Smooth muscle cell (in vitro differentiated cells): Measurements from ENCODE around the gene FOSB. TPM values are rescaled to one million over a fixed set of nuclear protein-coding genes. Genes with fewer than 3 reads are reported as not detected.

Source experiments
- DNase-seq: peaks from one replicate; lab custom pipeline; 2025; ENCODE audit not compliant: unreplicated experiment; lab: John Stamatoyannopoulos, UW
- H2AFZ ChIP-seq: fragments of 200-600 bp; sonication (generic); 2 replicates; pipeline ENCODE4 v1.6.0; 2016; ENCODE audit warnings: antibody characterized with exemption, low read depth, mild to moderate bottlenecking
- H3F3A ChIP-seq: fragments of 200-600 bp; sonication (generic); 2 replicates; pipeline ENCODE4 v1.6.0; 2017; ENCODE audit warnings: antibody characterized with exemption, low read depth
- H3K27ac ChIP-seq: fragments of 200-600 bp; sonication (generic); 2 replicates; pipeline ENCODE4 v1.5.1; 2016; ENCODE audit warnings: low read depth, mild to moderate bottlenecking
- H3K27me3 ChIP-seq: fragments of 200-600 bp; sonication (generic); 2 replicates; pipeline ENCODE4 v1.6.1; 2016; ENCODE audit warnings: low read depth, mild to moderate bottlenecking
- H3K36me3 ChIP-seq: fragments of 200-600 bp; sonication (generic); 2 replicates; pipeline ENCODE4 v1.5.1; 2016; ENCODE audit warnings: low read depth
- H3K4me1 ChIP-seq: fragments of 200-600 bp; sonication (generic); 2 replicates; pipeline ENCODE4 v1.5.1; 2016; ENCODE audit warnings: low read depth
- H3K4me2 ChIP-seq: fragments of 200-600 bp; sonication (generic); 2 replicates; pipeline ENCODE4 v1.6.0; 2016; ENCODE audit warnings: mild to moderate bottlenecking
- H3K4me3 ChIP-seq: fragments of 200-600 bp; sonication (generic); 2 replicates; pipeline ENCODE4 v1.5.1; 2016; ENCODE audit warnings: mild to moderate bottlenecking
- H3K79me2 ChIP-seq: fragments of 200-600 bp; sonication (generic); 2 replicates; pipeline ENCODE4 v1.6.0; 2016; ENCODE audit warnings: low read depth, mild to moderate bottlenecking
- H3K9ac ChIP-seq: fragments of 200-600 bp; sonication (generic); 2 replicates; pipeline ENCODE4 v1.6.0; 2016; ENCODE audit warnings: low read depth
- H3K9me3 ChIP-seq: fragments of 200-600 bp; sonication (generic); replicated peaks from 2 replicates; pipeline ENCODE4 v1.5.1; 2016; ENCODE audit warnings: low read depth
- H4K20me1 ChIP-seq: fragments of 200-600 bp; sonication (generic); 2 replicates; pipeline ENCODE4 v1.6.0; 2016; ENCODE audit warnings: low read depth
- WGBS: methylation state at CpG from one replicate; pipeline ENCODE4 v1.1.7; 2016; ENCODE audit warnings: low lambda C conversion rate; 5-methylcytosine and 5-hydroxymethylcytosine counted together
- polyA plus RNA-seq: library from polyadenylated mRNA; unstranded; fragments of >200 nt; fragmentation: Nextera tagmentation; extraction: Ambion mirVana; gene quantifications from 2 replicates; pipeline ENCODE4 v1.2.1, GENCODE V29; 2016
- total RNA-seq: library from RNA; depleted of rRNA; stranded (reverse); fragments of >200 nt; gene quantifications from 2 replicates; pipeline ENCODE4 v1.2.3, GENCODE V29; 2014
- TF ChIP-seq, protein P1 (sequence below): fragments of 200-600 bp; sonication (generic); IDR thresholded peaks from 2 replicates; pipeline ENCODE4 v1.5.1; 2017; ENCODE audit warnings: borderline replicate concordance, mild to moderate bottlenecking, antibody characterized with exemption; ENCODE audit not compliant: insufficient read depth, poor library complexity, severe bottlenecking

Gene FOSB
- total and polyA plus RNA-seq, 2 experiments from 2014 or later, result 178 to 186 TPM

- H2AFZ ChIP-seq, result no peak overlapping the region
- peak overlapping the region; percentile 64 for H3K4me3 ChIP-seq
- H3K36me3 ChIP-seq, result no peaks in the 10 kb centered on the region
- H4K20me1 ChIP-seq, result no peaks in the 10 kb centered on the region
- peak overlapping the region; percentile 99 for H3K27ac ChIP-seq
- H3K9me3 ChIP-seq, result no peaks in the 10 kb centered on the region
- H3K4me1 ChIP-seq, result peaks cover 5% of the 10 kb centered on the region
- DNase-seq, result no peak
- TF ChIP-seq, protein P1, sequence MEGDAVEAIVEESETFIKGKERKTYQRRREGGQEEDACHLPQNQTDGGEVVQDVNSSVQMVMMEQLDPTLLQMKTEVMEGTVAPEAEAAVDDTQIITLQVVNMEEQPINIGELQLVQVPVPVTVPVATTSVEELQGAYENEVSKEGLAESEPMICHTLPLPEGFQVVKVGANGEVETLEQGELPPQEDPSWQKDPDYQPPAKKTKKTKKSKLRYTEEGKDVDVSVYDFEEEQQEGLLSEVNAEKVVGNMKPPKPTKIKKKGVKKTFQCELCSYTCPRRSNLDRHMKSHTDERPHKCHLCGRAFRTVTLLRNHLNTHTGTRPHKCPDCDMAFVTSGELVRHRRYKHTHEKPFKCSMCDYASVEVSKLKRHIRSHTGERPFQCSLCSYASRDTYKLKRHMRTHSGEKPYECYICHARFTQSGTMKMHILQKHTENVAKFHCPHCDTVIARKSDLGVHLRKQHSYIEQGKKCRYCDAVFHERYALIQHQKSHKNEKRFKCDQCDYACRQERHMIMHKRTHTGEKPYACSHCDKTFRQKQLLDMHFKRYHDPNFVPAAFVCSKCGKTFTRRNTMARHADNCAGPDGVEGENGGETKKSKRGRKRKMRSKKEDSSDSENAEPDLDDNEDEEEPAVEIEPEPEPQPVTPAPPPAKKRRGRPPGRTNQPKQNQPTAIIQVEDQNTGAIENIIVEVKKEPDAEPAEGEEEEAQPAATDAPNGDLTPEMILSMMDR, result no peak
- peak overlapping the region; percentile 99 for H3K9ac ChIP-seq
- H3K4me2 ChIP-seq, result peak overlapping the region; percentile 96
- peaks cover 33% of the 10 kb centered on the region for H3F3A ChIP-seq
- no peaks in the 10 kb centered on the region for H3K27me3 ChIP-seq
- no peaks in the 10 kb centered on the region for H3K79me2 ChIP-seq
- WGBS, result 12% methylated on average over 15 of the region's 15 CpGs
These were observed 24.9 kb upstream of the FOSB start for GRCh38 chr19:45442778-45443461.

GRCh38 chr19:45443462-45444317 is 24.1 kb upstream of the FOSB start:
- Histone ChIP-seq H3K9me3 (no peaks in the 10 kb centered on the region), H3K9ac (peak overlapping the region; percentile 99), H3K4me1 (peaks cover 5% of the 10 kb centered on the region), H3K4me2 (peak overlapping the region; percentile 96), H3F3A (peaks cover 33% of the 10 kb centered on the region), H3K36me3 (no peaks in the 10 kb centered on the region), H3K79me2 (no peaks in the 10 kb centered on the region), H3K27me3 (no peaks in the 10 kb centered on the region), H4K20me1 (no peaks in the 10 kb centered on the region), H3K4me3 (peak overlapping the region; percentile 64), H3K27ac (peak overlapping the region; percentile 99), H2AFZ (no peak overlapping the region)
- WGBS, result 1% methylated on average over 45 of the region's 49 CpGs
- TF ChIP-seq, protein P1, result no peak
- peak; percentile 96 for DNase-seq

- Histone ChIP-seq H3K27ac (peak overlapping the region; percentile 99), H3K36me3 (no peaks in the 10 kb centered on the region), H3K79me2 (no peaks in the 10 kb centered on the region), H3K27me3 (no peaks in the 10 kb centered on the region), H3K4me1 (peaks cover 5% of the 10 kb centered on the region), H3F3A (peaks cover 27% of the 10 kb centered on the region), H3K4me2 (peak overlapping the region; percentile 96), H3K9ac (peak overlapping the region; percentile 99), H3K4me3 (peak overlapping the region; percentile 64), H4K20me1 (no peaks in the 10 kb centered on the region), H3K9me3 (no peaks in the 10 kb centered on the region), H2AFZ (no peak overlapping the region)
- TF ChIP-seq, protein P1, result no peak
- 22% methylated on average over 39 of the region's 47 CpGs for WGBS
- DNase-seq, result peak; percentile 75
These were observed 23.3 kb upstream of the FOSB start for GRCh38 chr19:45444318-45445041.
